ENCODE results near the gene MIPOL1.

Gene MIPOL1

GRCh38 chr14:37587131-37587803 lies 389.5 kb downstream of the MIPOL1 start:
- DNase-seq (ENCODE audit: low read depth): no peak

DNA sequence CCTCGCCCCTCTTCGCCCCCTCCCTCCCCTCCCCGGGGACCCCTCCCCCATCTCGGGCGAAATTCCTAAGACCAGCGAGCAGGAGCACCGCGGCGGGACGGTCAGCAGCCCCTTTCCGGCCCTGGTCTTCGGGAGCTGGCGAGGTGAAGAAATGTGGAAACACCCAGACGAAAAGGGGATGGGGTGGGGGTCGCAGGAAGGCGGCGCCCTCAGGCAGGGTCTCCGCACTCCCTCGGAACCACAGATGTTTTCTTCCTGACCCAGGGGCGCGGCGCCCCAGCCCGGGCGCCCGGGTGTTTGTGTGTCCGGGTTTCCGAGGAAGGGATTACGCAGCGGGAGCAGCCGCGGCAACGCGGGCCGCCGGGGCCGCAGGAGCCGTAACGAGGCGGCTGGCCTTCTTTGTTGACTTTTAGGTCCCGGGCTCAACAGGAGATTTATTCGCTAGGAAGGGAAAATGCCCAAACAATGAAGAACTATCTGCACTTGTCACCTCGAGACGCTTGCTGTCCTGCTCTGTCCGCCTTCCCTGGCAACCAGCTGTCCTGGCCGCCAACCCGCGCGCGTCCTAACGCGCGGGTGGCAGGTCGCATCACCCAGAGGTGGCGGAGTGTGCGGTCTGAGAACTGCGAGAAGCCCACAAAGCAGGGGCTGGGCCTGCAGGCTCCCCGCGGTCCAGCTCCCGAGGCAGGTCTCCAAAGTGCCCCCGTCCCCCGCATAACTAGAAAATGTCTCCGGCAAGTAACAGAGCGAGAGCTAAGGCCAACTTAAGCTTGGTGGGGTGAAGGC lies 390.3 kb downstream of the MIPOL1 start:
- DNase-seq (ENCODE audit: low read depth): no peak

DNA sequence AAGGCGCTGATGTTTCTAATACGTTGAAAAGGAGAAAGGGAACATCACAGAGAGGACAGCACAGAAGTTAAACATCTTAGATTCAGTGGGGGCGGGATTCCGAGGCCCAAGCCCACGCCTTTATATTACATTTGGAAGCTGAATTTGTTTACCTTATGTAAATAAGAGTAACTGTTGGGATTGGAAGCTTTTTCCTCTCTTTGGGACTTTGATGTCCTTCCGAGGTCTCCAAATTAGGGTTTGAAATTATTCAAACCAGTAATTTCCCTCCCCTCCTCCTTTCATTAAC lies 390.9 kb downstream of the MIPOL1 start:
- DNase-seq (ENCODE audit: low read depth): no peak

DNA sequence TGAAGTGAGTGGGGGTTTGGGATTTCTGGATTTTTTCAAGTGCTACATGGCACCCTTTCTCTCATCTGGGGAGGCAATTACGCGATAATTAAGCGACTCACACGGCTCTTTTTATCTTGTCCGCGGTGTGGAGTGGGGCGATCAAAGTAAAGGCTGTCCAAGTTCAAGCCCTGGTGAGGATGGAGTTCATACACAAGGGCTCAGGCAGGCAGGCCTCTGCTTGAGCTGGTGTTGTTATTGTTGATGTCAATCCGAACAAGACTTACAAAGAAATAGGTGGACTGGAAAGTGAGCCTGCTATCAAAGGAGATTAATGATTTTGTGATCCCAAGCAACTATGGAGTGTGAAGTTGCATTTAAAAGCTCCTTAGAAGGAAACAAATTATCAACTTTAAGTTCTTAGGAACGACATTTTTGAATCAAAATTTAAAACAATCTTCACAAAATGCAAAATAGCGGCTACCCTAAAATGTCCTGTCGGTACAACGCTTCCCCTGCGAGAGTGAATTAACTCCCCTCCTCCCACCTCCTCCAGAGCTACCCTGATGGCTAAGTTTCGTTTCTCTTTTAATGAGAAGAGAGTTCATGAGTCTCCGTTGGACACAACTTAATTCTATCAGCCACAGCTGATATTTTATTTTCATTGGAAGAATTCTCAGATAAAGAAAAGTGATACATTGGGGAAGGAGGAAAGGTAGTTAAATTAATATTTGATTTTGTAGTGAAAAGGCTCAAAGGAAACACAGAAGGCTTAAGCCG lies 391.4 kb downstream of the MIPOL1 start:
- DNase-seq (ENCODE audit: low read depth): no peak

GRCh38 chr14:37589715-37590427 lies 392.1 kb downstream of the MIPOL1 start:
- no peak for DNase-seq (ENCODE audit: low read depth)

DNA sequence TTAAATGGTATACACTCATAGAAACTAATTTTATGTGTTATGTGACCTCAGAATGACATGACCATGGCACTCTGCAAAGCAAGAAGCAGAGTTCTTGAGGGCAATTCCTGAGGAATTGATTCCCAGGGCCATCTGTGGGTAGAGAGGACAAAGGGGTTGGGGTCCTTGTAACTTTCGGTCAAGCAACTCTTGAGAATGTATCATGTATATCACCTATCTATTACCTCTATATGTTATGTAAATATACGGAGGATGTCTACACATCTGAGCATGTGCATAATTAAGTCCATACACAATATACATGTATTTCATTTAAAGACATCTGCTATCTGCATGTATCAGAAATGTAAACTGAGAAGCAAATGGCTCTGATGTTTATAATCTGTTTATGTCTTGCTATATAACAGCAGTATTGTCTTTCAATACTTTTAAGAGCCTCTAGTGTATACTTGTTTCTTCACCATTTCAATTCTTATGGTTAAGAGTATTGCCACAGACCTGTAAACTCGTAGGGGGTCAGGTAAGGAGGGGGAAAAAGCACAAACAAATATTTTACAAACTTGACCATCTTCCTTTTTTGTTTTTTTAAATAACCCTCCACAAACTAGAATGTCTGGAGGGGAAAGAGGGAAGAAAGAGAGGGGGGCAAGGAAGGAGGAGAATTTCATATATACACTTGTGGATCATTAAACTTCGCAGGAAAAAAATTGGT lies 392.8 kb downstream of the MIPOL1 start:
- DNase-seq (ENCODE audit: low read depth): no peak

- DNase-seq (ENCODE audit: low read depth): no peak
These were observed 393.7 kb downstream of the MIPOL1 start for GRCh38 chr14:37591311-37591940.

DNA sequence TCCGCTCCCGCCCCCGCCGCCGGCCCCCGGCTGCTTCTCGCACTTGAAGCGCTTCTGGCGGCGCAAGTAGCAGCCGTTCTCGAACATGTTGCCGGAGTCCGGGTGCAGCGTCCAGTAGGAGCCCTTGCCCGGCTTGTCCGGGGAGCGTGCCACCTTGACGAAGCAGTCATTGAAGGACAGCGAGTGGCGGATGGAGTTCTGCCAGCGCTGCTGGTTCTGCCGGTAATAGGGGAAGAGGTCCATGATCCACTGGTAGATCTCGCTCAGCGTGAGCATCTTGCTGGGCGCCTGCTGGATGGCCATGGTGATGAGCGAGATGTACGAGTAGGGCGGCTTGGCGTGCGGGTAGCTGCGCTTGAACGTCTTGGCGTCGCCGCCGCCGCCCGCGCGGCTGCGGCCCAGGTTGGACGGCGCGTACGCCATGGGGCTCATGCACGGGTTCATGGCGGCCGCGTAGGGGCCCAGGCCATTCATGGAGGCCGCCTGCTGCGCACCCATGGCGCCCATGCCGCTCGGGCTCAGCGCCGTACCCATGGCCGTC lies 394.3 kb downstream of the MIPOL1 start:
- no peak for DNase-seq (ENCODE audit: low read depth)

GRCh38 chr14:37592482-37593408 lies 395.0 kb downstream of the MIPOL1 start:
- DNase-seq (ENCODE audit: low read depth): no peak

- no peak for DNase-seq (ENCODE audit: low read depth)
These were observed 395.9 kb downstream of the MIPOL1 start for GRCh38 chr14:37593511-37594237.

- DNase-seq (ENCODE audit: low read depth): peak; percentile 76
These were observed 396.7 kb downstream of the MIPOL1 start for GRCh38 chr14:37594238-37594970.

DNA sequence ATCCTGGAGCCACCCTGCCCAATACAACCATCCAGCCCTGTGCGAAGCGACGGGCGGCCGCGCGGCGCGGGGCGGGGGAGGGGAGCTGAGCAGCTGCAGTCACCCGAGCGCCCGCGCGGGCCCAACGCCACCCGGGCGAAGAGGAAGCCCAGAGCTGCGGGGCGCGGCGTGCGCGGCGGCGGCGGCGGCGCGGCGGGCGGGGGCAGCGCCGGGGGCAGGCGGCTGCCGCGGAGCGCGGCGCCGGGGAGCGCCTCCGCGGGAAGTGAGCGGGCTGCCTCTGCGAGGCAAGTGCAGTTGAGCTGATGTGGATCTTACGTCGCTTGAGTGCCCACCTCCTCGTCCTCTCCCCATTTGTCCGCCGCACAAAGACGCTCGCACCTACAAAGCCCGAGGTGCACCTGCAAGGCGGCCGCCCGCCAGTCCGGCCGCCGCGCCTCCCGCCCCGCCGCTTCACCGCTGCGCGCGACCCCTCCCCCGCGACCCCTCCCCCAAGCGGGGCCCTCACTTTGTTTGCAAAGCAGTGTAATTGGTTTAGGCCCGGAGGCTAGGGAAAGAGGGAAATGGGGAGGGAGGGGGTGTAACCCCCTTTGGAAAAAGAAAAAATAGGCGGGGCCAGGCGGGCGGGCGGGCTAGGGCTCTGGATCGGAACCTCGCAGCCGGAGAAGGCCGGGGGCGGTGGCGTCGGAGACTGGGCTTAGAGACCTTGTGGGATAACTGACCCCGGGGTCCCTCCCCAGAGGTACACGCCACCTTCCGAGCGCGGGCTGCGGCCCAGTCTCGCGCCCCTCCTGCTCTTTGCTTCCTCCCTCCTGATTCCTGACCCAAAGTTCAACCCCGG lies 397.5 kb downstream of the MIPOL1 start, which contains the start of the genes FOXA1 and TTC6:
Gene FOXA1 (minus strand): TSS at position 279 of the 838 bp plus-strand sequence. CDS start 277 bp downstream, at position 2.
Gene TTC6 (plus strand): TSS at position 659 of the 838 bp plus-strand sequence. CDS start 26,436 bp downstream, outside the sequence.
- peak; percentile 42 for DNase-seq (ENCODE audit: low read depth)

GRCh38 chr14:37595809-37596621 lies 398.3 kb downstream of the MIPOL1 start:
- DNase-seq (ENCODE audit: low read depth): peak; percentile 16

GRCh38 chr14:37596790-37597472 lies 399.2 kb downstream of the MIPOL1 start:
- DNase-seq (ENCODE audit: low read depth): no peak

DNA sequence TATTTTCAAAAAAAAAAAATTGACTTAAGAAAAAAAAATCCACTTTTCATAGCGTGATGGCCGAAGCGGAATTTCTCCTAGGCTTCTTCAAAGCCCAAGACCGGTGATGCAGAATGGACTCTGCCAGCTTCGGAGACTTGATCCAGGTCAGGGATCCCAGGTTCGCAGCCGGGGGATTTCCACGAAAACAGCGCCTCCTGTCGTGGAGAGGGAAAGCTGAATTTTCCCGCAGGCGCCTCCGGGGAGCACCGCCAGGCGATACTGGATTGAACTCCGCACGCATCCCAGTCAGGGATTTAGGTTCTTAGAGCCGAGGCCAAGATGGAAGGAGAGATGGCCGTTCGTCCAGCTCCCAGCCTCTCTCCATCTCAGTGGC lies 399.8 kb downstream of the MIPOL1 start:
- no peak for DNase-seq (ENCODE audit: low read depth)

All from EH (cell line).